ENCODE measurements around the gene MCM8.

DNA sequence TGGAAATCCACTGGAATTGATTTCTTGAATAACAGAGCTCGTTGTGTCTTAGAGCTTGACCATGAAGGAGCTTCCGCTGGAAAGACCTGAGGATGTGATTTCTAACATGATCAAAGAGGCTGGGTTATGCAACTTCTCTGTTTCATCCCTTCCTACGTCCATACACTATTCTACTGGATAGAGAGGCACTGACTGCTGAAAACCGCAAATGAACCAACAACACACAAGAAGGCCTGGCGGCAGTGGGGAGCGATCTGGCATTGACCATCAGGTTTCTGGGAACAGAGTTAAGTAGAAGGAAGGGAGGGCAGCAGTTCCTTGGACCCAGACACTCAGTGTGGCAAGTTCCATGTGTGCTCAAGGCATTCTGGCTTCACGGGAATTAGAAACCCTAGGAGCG lies 90.1 kb downstream of the MCM8 start:
- TF ChIP-seq, protein P1, sequence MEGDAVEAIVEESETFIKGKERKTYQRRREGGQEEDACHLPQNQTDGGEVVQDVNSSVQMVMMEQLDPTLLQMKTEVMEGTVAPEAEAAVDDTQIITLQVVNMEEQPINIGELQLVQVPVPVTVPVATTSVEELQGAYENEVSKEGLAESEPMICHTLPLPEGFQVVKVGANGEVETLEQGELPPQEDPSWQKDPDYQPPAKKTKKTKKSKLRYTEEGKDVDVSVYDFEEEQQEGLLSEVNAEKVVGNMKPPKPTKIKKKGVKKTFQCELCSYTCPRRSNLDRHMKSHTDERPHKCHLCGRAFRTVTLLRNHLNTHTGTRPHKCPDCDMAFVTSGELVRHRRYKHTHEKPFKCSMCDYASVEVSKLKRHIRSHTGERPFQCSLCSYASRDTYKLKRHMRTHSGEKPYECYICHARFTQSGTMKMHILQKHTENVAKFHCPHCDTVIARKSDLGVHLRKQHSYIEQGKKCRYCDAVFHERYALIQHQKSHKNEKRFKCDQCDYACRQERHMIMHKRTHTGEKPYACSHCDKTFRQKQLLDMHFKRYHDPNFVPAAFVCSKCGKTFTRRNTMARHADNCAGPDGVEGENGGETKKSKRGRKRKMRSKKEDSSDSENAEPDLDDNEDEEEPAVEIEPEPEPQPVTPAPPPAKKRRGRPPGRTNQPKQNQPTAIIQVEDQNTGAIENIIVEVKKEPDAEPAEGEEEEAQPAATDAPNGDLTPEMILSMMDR (IDR thresholded peaks at IDR 0.05; ENCODE audit: borderline replicate concordance, extremely low read depth, low read length, poor library complexity, severe bottlenecking) = no peak
- no peak for TF ChIP-seq EZH2 (IDR thresholded peaks at IDR 0.05; ENCODE audit: borderline replicate concordance, low read depth, low read length, severe bottlenecking)
